A673 (cell line): ENCODE results near the gene TBXAS1.

Experiments
- EZH2 ChIP-seq: fragments of 200-600 bp; sonication (generic); IDR thresholded peaks from 2 replicates; pipeline ENCODE4 v1.6.1; 2017; ENCODE audit warnings: borderline replicate concordance, low read depth, mild to moderate bottlenecking, mixed read lengths, antibody characterized with exemption, low read length; ENCODE audit not compliant: poor library complexity, severe bottlenecking
- TF ChIP-seq, protein P1 (sequence below): fragments of 300-800, 200-600 bp; sonication (generic); conservative IDR thresholded peaks from 2 replicates; pipeline ENCODE4 v1.5.1; 2017; ENCODE audit warnings: low read depth, mild to moderate bottlenecking, antibody characterized with exemption, low read length, moderate library complexity, mixed read lengths

- TF ChIP-seq, protein P1, sequence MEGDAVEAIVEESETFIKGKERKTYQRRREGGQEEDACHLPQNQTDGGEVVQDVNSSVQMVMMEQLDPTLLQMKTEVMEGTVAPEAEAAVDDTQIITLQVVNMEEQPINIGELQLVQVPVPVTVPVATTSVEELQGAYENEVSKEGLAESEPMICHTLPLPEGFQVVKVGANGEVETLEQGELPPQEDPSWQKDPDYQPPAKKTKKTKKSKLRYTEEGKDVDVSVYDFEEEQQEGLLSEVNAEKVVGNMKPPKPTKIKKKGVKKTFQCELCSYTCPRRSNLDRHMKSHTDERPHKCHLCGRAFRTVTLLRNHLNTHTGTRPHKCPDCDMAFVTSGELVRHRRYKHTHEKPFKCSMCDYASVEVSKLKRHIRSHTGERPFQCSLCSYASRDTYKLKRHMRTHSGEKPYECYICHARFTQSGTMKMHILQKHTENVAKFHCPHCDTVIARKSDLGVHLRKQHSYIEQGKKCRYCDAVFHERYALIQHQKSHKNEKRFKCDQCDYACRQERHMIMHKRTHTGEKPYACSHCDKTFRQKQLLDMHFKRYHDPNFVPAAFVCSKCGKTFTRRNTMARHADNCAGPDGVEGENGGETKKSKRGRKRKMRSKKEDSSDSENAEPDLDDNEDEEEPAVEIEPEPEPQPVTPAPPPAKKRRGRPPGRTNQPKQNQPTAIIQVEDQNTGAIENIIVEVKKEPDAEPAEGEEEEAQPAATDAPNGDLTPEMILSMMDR = no peak
- no peak for TF ChIP-seq EZH2
Measured at GRCh38 chr7:139909379-139910050, 80.5 kb downstream of the TBXAS1 start.
